HG02763 (cell line): ENCODE results near the gene GLDC.
"Not testable (repeated sequence)": the region's sequence is repeated elsewhere in the genome, so short reads cannot be mapped to it uniquely, and the experiment has no call there.

ENCODE experiments used
- ATAC-seq: cut with Tn5 transposase; IDR thresholded peaks from one replicate; pipeline ENCODE4 v1.9.1; 2021; ENCODE audit warnings: mild to moderate bottlenecking, moderate library complexity; ENCODE audit not compliant: unreplicated experiment

Gene GLDC

GRCh38 chr9:6645355-6646292, at the start of gene GLDC:
Gene GLDC (minus strand): TSS chr9:6645729. CDS start chr9:6645499, 230 bp downstream.
- ATAC-seq = peak; percentile 89

DNA sequence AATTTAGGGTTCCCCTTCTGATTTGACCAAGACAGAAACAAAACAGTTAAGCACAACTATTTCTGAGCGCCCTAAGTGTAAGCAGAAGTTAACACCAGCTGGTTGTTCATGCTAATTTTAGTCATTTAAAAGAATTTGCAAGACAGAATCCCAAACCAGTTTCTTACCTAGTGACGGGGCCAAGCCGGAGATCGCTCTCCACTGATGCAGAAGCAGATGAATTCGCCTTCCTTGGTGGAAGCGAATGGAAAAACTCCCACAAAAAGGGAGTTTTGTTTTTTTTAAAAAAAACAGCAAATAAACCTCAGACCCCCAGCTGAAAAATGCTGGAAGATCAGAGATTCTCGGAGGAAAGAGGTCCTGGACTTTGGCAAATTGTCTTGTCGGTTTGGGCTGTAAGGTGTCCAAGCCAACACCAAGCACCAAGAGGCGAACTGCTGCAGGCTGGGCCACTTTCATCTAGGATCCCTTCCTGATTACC, 47.4 kb upstream of the GLDC start:
- ATAC-seq = no peak

- no peak for ATAC-seq
These were observed 46.9 kb upstream of the GLDC start for GRCh38 chr9:6692433-6692832.

GRCh38 chr9:6690675-6691070, 45.1 kb upstream of the GLDC start:
- ATAC-seq = not testable (repeated sequence)

DNA sequence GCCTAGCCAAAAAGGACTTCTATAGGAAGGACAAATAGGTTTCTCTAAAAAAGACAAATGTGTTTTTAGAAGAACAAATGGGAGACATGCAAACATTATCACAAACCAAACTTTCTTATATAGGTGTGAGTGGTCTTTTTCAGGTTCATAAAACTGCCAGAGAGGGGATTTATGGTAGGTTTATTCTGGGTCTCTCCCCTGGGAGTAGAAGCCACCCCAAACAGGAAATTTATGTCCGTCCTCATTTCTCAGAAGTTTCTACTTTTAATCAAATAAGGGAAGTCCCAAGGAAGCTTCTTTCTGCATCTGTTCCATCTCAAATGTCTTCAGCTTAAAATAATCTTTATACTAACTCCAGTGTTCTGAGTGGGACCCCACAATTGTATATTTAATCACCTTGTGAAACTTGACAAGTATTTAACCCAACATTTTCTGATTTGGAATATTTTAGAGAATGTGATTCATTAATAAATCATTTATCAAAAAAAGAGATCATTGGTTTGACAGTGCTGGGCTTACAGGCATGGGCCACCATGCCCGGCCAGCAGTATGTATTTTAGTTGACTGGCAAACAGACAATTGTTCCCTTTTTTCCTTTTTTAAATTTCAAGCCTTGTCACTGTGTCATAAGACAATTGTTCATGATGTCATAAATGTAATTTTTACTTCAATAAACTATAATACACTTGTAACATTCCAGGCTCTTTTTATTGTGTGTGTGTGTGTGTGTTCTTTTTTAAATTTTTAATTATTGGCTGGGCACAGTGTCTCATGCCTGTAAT, 44.6 kb upstream of the GLDC start:
- no peak for ATAC-seq

- no peak for ATAC-seq
These were observed 41.7 kb upstream of the GLDC start for GRCh38 chr9:6687180-6687579.

- no peak for ATAC-seq
These were observed 40.9 kb upstream of the GLDC start for GRCh38 chr9:6686396-6686795.

DNA sequence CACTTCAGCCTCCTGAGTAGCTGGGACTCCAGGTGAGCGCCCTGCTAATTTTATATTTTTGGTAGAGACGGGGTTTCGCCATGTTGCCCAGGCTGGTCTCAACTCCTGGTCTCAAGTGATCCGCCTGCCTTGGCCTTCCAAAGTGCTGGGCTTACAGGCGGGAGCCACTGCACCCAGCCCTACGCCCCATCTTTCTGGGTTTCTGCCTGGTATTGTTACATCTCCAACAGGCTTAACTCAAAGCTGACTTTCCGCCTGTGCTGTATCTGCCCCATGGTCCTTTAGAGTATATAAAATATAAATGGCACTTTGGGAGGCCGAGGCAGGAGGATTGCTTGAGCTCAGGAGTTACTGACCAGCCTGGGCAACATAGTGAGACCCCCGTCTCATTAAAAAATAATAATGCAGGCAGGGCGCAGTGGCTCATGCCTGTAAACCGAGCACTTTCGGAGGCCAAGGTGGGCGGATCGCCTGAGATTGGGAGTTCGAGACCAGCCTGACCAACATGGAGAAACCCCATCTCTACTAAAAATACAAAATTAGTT, 36.5 kb upstream of the GLDC start:
- ATAC-seq = no peak

DNA sequence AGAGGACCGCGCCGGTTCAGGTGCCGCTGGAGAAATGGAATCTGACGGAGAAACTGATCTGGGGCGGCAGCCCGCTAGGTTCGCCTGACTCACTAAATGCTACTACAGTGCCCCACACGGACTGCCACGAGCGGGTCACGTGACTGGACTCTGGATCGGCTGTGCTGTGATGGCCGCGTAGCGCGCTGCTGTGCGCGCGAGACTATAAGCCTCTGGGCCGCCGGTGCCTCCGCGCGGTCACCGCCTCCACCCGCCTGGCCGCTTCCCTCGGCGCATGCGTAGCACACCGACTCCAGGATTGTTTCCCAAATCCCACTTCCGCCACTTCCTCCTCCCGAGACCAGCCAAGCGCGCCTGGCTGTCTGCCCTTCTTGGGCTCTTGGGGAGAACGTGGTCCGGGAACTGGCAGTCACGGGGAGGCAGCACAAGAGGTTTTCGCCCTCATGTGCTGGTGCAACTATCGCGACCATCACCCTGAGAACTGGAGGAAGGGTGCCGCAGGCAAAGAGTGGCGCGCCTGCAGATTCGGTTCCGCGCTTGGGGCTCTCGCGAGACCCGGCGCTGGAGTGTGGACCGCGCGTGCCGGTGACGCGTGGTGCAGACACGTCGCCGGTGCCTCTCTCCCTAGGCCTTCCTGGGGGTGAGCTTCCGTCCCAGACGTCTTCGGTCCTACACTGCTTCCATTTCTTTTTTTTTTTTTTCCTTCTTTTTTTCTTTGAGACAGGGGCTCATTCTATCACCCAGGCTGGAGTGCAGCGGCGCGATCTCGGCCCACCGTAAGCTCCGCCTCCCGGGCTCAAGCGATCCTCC, 35.8 kb upstream of the GLDC start:
- peak; percentile 66 for ATAC-seq

GRCh38 chr9:6680797-6681146, 35.2 kb upstream of the GLDC start:
- peak; percentile 27 for ATAC-seq

DNA sequence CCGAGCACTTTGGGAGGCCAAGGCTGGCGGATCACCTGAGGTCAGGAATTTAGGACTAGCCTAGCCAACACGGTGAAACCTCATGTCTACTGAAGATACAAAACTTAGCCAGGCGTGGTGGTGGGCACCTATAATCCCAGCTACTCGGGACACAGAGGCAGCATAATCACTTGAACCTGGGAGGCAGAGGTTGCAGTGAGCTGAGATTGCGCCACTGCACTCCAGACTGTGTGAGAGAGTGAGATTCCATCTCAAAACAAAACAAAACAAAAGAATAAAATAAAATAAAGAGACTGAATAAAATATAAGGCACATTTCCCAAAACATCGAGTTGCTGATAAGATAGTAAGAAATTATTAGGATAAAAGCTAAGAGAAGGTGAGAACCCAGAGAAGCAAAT, 32.3 kb upstream of the GLDC start:
- no peak for ATAC-seq

DNA sequence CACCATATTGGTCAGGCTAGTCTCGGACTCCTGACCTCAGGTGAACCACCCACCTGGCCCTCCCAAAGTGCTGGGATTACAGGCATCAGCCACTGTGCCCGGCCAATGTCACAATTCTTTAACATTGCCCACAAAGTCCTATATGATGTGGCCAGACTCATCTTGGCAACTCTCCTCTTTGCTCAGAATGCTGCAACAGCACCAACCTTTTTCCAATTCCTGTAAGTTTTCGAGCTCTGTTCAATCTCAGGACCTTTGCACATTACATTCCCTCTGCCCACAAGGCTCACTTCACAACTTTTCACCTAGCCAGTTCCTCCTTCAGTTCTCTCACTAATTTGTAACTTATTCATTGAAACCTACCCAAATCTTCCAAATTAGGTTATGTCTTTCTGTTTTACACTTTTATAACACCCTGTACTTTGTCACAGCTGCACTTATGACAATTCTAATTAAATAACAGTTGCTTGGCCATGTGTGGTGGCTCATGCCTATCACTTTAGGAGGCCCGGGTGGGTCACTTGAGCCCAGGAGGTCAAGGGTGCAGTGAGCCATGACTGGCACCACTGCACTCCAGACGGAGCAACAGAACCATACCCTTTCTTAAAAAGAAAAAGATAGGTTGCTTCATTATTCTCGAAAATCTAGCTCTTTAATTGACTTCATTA, 30.9 kb upstream of the GLDC start:
- ATAC-seq = no peak

GRCh38 chr9:6675268-6675667, 29.7 kb upstream of the GLDC start:
- ATAC-seq = no peak

- ATAC-seq = peak; percentile 51
These were observed 27.9 kb upstream of the GLDC start for GRCh38 chr9:6673326-6674025.

DNA sequence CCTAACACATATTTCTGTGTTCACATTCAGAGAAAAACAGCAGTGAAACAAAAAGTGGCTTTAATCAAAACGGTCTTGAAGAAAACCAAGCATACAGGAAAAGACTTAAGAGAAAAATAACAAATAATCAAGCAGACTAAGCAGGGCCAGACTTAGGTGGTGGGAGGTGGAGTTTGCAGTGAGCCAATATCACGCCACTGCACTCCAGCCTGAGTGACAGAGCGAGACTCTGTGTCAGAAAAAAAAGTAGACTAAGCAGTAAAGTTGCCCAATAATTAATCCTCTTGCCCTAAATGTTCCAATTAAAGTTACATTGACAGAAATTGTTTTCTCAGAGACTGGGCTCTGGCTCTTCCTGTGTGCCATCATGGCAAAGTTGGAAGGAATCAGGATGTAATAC, 26.6 kb upstream of the GLDC start:
- no peak for ATAC-seq

GRCh38 chr9:6671416-6671815, 25.9 kb upstream of the GLDC start:
- no peak for ATAC-seq

GRCh38 chr9:6669881-6670280, 24.4 kb upstream of the GLDC start:
- no peak for ATAC-seq

GRCh38 chr9:6667633-6668280, 22.2 kb upstream of the GLDC start:
- ATAC-seq = no peak

DNA sequence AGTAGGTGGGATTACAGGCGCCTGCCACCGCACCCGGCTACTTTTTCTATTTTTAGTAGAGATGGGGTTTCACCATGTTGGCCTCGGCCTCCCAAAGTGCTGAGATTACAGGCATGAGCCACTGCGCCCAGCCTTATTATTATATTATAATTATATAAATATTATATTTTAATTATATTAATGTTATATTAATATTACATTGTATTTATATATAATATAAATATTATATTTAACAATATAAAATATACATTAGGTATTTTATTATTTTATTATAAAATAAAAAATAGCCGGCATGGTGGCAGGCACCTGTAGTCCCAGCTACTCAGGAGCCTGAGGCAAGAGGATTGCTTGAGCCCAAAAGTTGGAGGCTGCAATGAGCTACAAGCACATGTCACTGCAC, 21.6 kb upstream of the GLDC start:
- ATAC-seq = no peak
